PC-3 (cell line): ENCODE data around the gene AGO1.

ENCODE experiments used
- EZH2phosphoT487 ChIP-seq: fragments of 300-600 bp; sonication (generic); IDR thresholded peaks from 2 replicates; pipeline ENCODE4 v1.6.1; 2018; ENCODE audit warnings: mild to moderate bottlenecking, antibody characterized with exemption, low read length, borderline replicate concordance
- TF ChIP-seq, protein P1 (sequence below): fragments of 300-600 bp; sonication (generic); conservative IDR thresholded peaks from 2 replicates; pipeline ENCODE4 v1.5.1; 2017; ENCODE audit warnings: antibody characterized with exemption, low read depth, mild to moderate bottlenecking, low read length

DNA sequence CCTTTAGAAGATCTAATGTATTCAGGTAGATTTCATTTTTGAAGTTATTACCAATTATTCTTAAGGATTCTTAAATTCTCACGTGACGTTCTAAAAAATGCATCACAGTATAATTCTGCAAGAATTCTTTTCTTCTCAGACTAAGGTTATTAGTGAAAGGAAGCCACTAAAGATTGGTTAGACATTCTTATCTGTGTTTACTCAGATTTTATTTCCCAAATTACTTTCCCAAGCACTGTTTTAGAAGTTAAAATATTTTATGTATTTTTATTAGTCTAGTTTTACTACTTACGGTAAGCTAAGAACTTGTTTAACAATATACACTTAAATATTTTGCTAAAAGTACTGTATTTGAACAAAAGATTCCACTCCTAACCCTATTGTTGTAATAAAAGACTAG, 76.3 kb downstream of the AGO1 start:
- TF ChIP-seq EZH2phosphoT487 = no peak
- TF ChIP-seq, protein P1, sequence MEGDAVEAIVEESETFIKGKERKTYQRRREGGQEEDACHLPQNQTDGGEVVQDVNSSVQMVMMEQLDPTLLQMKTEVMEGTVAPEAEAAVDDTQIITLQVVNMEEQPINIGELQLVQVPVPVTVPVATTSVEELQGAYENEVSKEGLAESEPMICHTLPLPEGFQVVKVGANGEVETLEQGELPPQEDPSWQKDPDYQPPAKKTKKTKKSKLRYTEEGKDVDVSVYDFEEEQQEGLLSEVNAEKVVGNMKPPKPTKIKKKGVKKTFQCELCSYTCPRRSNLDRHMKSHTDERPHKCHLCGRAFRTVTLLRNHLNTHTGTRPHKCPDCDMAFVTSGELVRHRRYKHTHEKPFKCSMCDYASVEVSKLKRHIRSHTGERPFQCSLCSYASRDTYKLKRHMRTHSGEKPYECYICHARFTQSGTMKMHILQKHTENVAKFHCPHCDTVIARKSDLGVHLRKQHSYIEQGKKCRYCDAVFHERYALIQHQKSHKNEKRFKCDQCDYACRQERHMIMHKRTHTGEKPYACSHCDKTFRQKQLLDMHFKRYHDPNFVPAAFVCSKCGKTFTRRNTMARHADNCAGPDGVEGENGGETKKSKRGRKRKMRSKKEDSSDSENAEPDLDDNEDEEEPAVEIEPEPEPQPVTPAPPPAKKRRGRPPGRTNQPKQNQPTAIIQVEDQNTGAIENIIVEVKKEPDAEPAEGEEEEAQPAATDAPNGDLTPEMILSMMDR = no peak
